Hippocampal formation (tissue), 2 donors: ENCODE results near the gene OPA3.
"Not testable (repeated sequence)": the region's sequence is repeated elsewhere in the genome, so short reads cannot be mapped to it uniquely, and the experiment has no call there.

Source experiments
- DNase-seq, 2 donors: peaks; one replicate each; lab custom pipeline; 2025; lab: John Stamatoyannopoulos, UW

Gene OPA3

GRCh38 chr19:45584332-45585157 is at the start of gene OPA3:
Gene OPA3, minus strand, starts transcription at chr19:45584802. Its CDS starts 38 bp downstream, at chr19:45584764.
- DNase-seq = peak; percentile 97 to 99

GRCh38 chr19:45632468-45633196 is 48.0 kb upstream of the OPA3 start:
- peak in 1 of 2 donors; percentile 14 for DNase-seq

- no peak for DNase-seq
These were observed 45.9 kb upstream of the OPA3 start for GRCh38 chr19:45630463-45630862.

GRCh38 chr19:45629704-45630103 is 45.1 kb upstream of the OPA3 start:
- no peak for DNase-seq

- not testable (repeated sequence) for DNase-seq
These were observed 43.6 kb upstream of the OPA3 start for GRCh38 chr19:45628219-45628618.

GRCh38 chr19:45623984-45624383 is 39.4 kb upstream of the OPA3 start:
- DNase-seq = no peak

GRCh38 chr19:45621976-45622503 is 37.4 kb upstream of the OPA3 start:
- no peak for DNase-seq

- no peak for DNase-seq
These were observed 36.8 kb upstream of the OPA3 start for GRCh38 chr19:45621389-45621788.

GRCh38 chr19:45616704-45617017 is 32.1 kb upstream of the OPA3 start:
- DNase-seq = no peak

GRCh38 chr19:45615795-45616703 is 31.4 kb upstream of the OPA3 start:
- no peak for DNase-seq

- not testable (repeated sequence) for DNase-seq
These were observed 30.5 kb upstream of the OPA3 start for GRCh38 chr19:45615056-45615455.

- DNase-seq = no peak
These were observed 29.5 kb upstream of the OPA3 start for GRCh38 chr19:45613926-45614725.

- no peak for DNase-seq
These were observed 24.3 kb upstream of the OPA3 start for GRCh38 chr19:45608948-45609347.

- peak; percentile 41 to 45 for DNase-seq
These were observed 22.7 kb upstream of the OPA3 start for GRCh38 chr19:45607071-45608029.

GRCh38 chr19:45601524-45602374 is 17.1 kb upstream of the OPA3 start, which contains the start of gene GPR4:
Gene GPR4, minus strand, starts transcription at chr19:45602212. Its CDS starts 10,346 bp downstream, at chr19:45591866.
- no peak for DNase-seq

GRCh38 chr19:45601115-45601514 is 16.5 kb upstream of the OPA3 start:
- no peak for DNase-seq

- DNase-seq = no peak
These were observed 15.8 kb upstream of the OPA3 start for GRCh38 chr19:45600340-45600885.

GRCh38 chr19:45599286-45599685 is 14.7 kb upstream of the OPA3 start:
- DNase-seq = no peak
